Mesenchymal stem cell (in vitro differentiated cells and primary cell): Measurements from ENCODE around the gene LIMCH1.

Experiments
- DNase-seq: peaks from one replicate; pipeline ENCODE4 v3.0.0-alpha.2; 2013
- H2AFZ ChIP-seq: one replicate; pipeline ENCODE4 v1.6.1; 2013; ENCODE audit warnings: low read depth, mild to moderate bottlenecking, control low read depth, inconsistent platforms, low read length, moderate library complexity
- H2AK5ac ChIP-seq: 2 replicates; pipeline ENCODE4 v1.6.1; 2013; ENCODE audit warnings: low read length, moderate library complexity, mild to moderate bottlenecking, inconsistent platforms; ENCODE audit not compliant: severe bottlenecking
- H2BK120ac ChIP-seq: one replicate; pipeline ENCODE4 v1.6.1; 2013; ENCODE audit warnings: low read depth, mild to moderate bottlenecking, inconsistent platforms, low read length, moderate library complexity
- H2BK12ac ChIP-seq, 2 experiments: one replicate each; pipeline ENCODE4 v1.6.1; 2013; ENCODE audit warnings: inconsistent platforms in 2 of 2, low read length in 2 of 2, mild to moderate bottlenecking in 2 of 2, moderate library complexity in 2 of 2, control low read depth in 1 of 2
- H2BK15ac ChIP-seq: one replicate; pipeline ENCODE4 v1.6.1; 2013; ENCODE audit warnings: mild to moderate bottlenecking, low read depth, inconsistent platforms; ENCODE audit not compliant: poor library complexity, severe bottlenecking
- H2BK5ac ChIP-seq: 2 replicates; pipeline ENCODE4 v1.6.1; 2013; ENCODE audit warnings: low read depth, mild to moderate bottlenecking, low read length, control low read depth, inconsistent platforms; ENCODE audit not compliant: poor library complexity, severe bottlenecking
- H3K14ac ChIP-seq, 2 experiments: one replicate each; pipeline ENCODE4 v1.6.1; 2013; ENCODE audit warnings: inconsistent platforms in 2 of 2, low read length in 2 of 2, control low read depth in 1 of 2, mild to moderate bottlenecking in 1 of 2, moderate library complexity in 1 of 2
- H3K18ac ChIP-seq, 2 experiments: one replicate each; pipeline ENCODE4 v1.6.1; 2013; ENCODE audit warnings: inconsistent platforms in 2 of 2, low read length in 2 of 2, control low read depth in 1 of 2, low read depth in 1 of 2, mild to moderate bottlenecking in 1 of 2
- H3K23ac ChIP-seq, 2 experiments: one replicate each; pipeline ENCODE4 v1.6.1; 2013; ENCODE audit warnings: inconsistent platforms in 2 of 2, low read length in 2 of 2, mild to moderate bottlenecking in 2 of 2, moderate library complexity in 2 of 2, control low read depth in 1 of 2
- H3K27ac ChIP-seq: 2 replicates; pipeline ENCODE4 v1.5.1; 2013; ENCODE audit warnings: mild to moderate bottlenecking, moderate library complexity, low read length, control low read depth, inconsistent platforms; ENCODE audit not compliant: poor library complexity, severe bottlenecking
- H3K27me3 ChIP-seq, 2 experiments: 2 replicates each; pipeline versions ENCODE4 v1.6.1 to v1.7.0; 2013; ENCODE audit warnings: low read length in 2 of 2, mild to moderate bottlenecking in 2 of 2, moderate library complexity in 2 of 2, control low read depth in 1 of 2, inconsistent platforms in 1 of 2; ENCODE audit not compliant: control insufficient read depth in 1 of 2, insufficient read depth in 1 of 2
- H3K36me3 ChIP-seq, 2 experiments: 2 replicates each; pipeline versions ENCODE4 v1.6.1 to v1.7.0; 2013; ENCODE audit warnings: low read length in 2 of 2, control low read depth in 1 of 2, inconsistent platforms in 1 of 2, low read depth in 1 of 2, mild to moderate bottlenecking in 1 of 2; ENCODE audit not compliant: insufficient read depth in 2 of 2, control insufficient read depth in 1 of 2
- H3K4ac ChIP-seq, 2 experiments: one replicate each; pipeline ENCODE4 v1.6.1; 2013; ENCODE audit warnings: inconsistent platforms in 2 of 2, low read length in 2 of 2, mild to moderate bottlenecking in 2 of 2, moderate library complexity in 2 of 2, control low read depth in 1 of 2, low read depth in 1 of 2
- H3K4me1 ChIP-seq: 2 replicates; pipeline ENCODE4 v1.6.1; 2013; ENCODE audit warnings: low read depth, low read length, control low read depth; ENCODE audit not compliant: control insufficient read depth, insufficient read depth
- H3K4me2 ChIP-seq: 2 replicates; pipeline ENCODE4 v1.6.1; 2013; ENCODE audit warnings: low read length, mild to moderate bottlenecking, inconsistent platforms; ENCODE audit not compliant: poor library complexity, severe bottlenecking
- H3K4me3 ChIP-seq, 2 experiments: 2 replicates each; pipeline versions ENCODE4 v1.5.1 to v1.7.0; 2013; ENCODE audit warnings: low read length in 2 of 2, mild to moderate bottlenecking in 2 of 2, control low read depth in 1 of 2, low read depth in 1 of 2; ENCODE audit not compliant: insufficient read depth in 1 of 2
- H3K79me1 ChIP-seq: replicated peaks from 2 replicates; pipeline ENCODE4 v1.6.1; 2013; ENCODE audit warnings: mild to moderate bottlenecking, control low read depth, low read length, inconsistent platforms; ENCODE audit not compliant: poor library complexity, severe bottlenecking
- H3K9ac ChIP-seq: 2 replicates; pipeline ENCODE4 v1.7.0; 2013; ENCODE audit warnings: mild to moderate bottlenecking, low read length, moderate library complexity
- H3K9me3 ChIP-seq: 2 replicates; pipeline ENCODE4 v1.7.0; 2013; ENCODE audit warnings: mild to moderate bottlenecking, low read length; ENCODE audit not compliant: control insufficient read depth
- H4K8ac ChIP-seq: one replicate; pipeline ENCODE4 v1.6.1; 2013; ENCODE audit warnings: inconsistent platforms, mild to moderate bottlenecking, low read length, moderate library complexity
- H4K91ac ChIP-seq: one replicate; pipeline ENCODE4 v1.6.1; 2013; ENCODE audit warnings: mild to moderate bottlenecking, low read length, inconsistent platforms
- WGBS: methylation state at CpG from one replicate; pipeline ENCODE4 v1.1.7; 2013; ENCODE audit warnings: mixed read lengths; 5-methylcytosine and 5-hydroxymethylcytosine counted together

LIMCH1 gene

DNA sequence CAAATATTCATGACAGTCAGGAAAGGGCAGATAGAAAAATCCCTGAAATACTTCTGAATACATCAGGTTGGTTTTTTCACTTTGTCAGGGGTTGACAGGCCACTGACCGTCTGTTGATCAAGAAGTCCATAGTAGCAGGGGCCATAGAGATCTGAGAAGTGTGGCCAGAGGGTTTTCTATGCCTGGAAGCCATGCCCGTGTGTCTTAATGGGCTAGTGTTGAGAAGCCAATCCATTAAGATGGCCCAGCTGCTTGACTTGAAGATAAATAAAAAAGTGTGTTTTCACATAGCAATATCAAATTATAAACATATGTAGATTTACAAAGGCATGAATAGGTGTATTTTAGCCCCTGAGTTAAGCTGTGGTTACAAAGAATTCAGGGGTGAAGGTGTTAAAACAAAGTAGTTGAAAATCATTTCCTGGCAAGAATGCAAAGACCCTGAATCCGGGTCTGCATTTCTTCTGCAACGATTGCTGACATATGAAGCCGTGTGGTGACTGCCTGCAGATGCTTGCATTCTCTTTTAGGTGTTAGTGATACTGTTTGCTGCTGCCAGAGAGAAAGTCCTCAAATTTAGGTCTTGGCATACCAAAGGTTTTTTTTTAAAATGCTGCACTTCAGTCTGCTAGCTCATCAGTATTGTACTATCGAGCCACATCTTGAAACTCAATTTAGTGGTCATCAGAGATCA is 9.3 kb upstream of the LIMCH1 start:
- no peak overlapping the region for H3K23ac ChIP-seq
- no peak overlapping the region for H4K8ac ChIP-seq
- no peak overlapping the region for H3K9ac ChIP-seq
- H3K79me1 ChIP-seq: no peaks in the 10 kb centered on the region
- no peak overlapping the region for H3K4me2 ChIP-seq
- no peak overlapping the region for H2AFZ ChIP-seq
- 63% methylated on average over 6 of the region's 6 CpGs for WGBS
- no peak for DNase-seq
- no peaks in the 10 kb centered on the region for H3K36me3 ChIP-seq
- H2AK5ac ChIP-seq: no peak overlapping the region
- H3K27me3 ChIP-seq: no peaks in the 10 kb centered on the region
- H3K4me1 ChIP-seq: no peaks in the 10 kb centered on the region
- no peak overlapping the region for H2BK15ac ChIP-seq
- H2BK120ac ChIP-seq: no peak overlapping the region
- H3K4me3 ChIP-seq: no peak overlapping the region
- H3K14ac ChIP-seq: no peak overlapping the region
- no peak overlapping the region for H2BK12ac ChIP-seq
- H3K18ac ChIP-seq: no peak overlapping the region
- H2BK5ac ChIP-seq: no peak overlapping the region
- no peak overlapping the region for H4K91ac ChIP-seq
- H3K27ac ChIP-seq: no peak overlapping the region
- H3K4ac ChIP-seq: no peak overlapping the region
- H3K9me3 ChIP-seq: no peaks in the 10 kb centered on the region

DNA sequence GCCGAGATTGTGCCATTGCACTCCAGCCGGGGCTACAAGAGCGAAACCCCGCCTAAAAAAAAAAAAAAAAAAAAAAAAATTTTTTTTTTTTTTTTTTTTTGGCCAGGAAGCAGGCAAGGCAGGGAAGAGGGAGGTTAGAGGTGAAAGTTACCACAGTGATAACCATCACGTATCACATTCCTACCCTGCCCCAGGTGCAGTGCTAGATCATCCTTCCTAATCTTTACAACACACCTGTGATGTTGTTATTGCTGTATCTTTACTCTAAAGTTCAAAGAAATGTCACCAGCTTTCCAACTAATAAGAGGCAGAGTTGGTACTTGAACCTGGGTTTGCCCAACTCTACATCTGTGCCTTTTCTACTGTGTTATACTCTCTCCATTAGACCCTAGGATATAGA is 7.2 kb upstream of the LIMCH1 start:
- no peak overlapping the region for H3K27ac ChIP-seq
- no peak overlapping the region for H3K4ac ChIP-seq
- H3K4me2 ChIP-seq: no peak overlapping the region
- H2BK120ac ChIP-seq: no peak overlapping the region
- no peak overlapping the region for H2AFZ ChIP-seq
- no peak for DNase-seq
- no peak overlapping the region for H3K9ac ChIP-seq
- H2BK12ac ChIP-seq: no peak overlapping the region
- no peak overlapping the region for H2AK5ac ChIP-seq
- no peaks in the 10 kb centered on the region for H3K79me1 ChIP-seq
- no peak overlapping the region for H4K91ac ChIP-seq
- WGBS: 100% methylated on average over 4 of the region's 5 CpGs
- H3K14ac ChIP-seq: no peak overlapping the region
- no peaks in the 10 kb centered on the region for H3K27me3 ChIP-seq
- H3K18ac ChIP-seq: no peak overlapping the region
- no peaks in the 10 kb centered on the region for H3K9me3 ChIP-seq
- H3K23ac ChIP-seq: no peak overlapping the region
- no peak overlapping the region for H3K4me3 ChIP-seq
- H3K4me1 ChIP-seq: no peaks in the 10 kb centered on the region
- H3K36me3 ChIP-seq: no peaks in the 10 kb centered on the region
- no peak overlapping the region for H4K8ac ChIP-seq
- H2BK15ac ChIP-seq: no peak overlapping the region
- no peak overlapping the region for H2BK5ac ChIP-seq

DNA sequence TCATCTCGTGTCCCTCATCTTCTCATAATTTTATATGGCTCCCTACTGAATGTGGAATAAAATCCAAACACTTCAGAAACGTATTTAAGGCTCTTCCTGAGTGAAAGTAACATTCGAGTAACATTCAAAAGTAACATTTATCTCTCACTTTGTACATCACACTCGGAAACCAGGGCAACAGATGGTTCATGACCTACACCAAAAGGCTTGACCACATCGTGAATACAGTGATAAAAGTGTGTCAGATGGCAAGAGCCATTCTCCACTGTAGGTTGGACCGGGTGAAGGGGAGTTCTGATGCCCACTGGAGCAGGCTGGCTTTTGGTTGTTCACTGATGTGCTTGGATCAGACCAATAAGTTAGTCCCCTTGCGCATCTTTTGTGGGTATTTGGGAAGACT is 5.6 kb upstream of the LIMCH1 start:
- Histone ChIP-seq H3K27ac (no peak overlapping the region), H3K36me3 (no peaks in the 10 kb centered on the region), H3K4me1 (no peaks in the 10 kb centered on the region), H3K4ac (no peak overlapping the region), H3K79me1 (no peaks in the 10 kb centered on the region), H4K8ac (no peak overlapping the region), H2BK12ac (no peak overlapping the region), H3K4me3 (no peak overlapping the region), H4K91ac (no peak overlapping the region), H3K4me2 (no peak overlapping the region), H3K27me3 (no peaks in the 10 kb centered on the region), H3K18ac (no peak overlapping the region), H2BK15ac (no peak overlapping the region), H2BK120ac (no peak overlapping the region), H3K23ac (no peak overlapping the region), H3K9ac (no peak overlapping the region), H2AK5ac (no peak overlapping the region), H2AFZ (no peak overlapping the region), H3K14ac (no peak overlapping the region), H3K9me3 (no peaks in the 10 kb centered on the region), H2BK5ac (no peak overlapping the region)
- no peak for DNase-seq
- WGBS: 90% methylated on average over 6 of the region's 7 CpGs

DNA sequence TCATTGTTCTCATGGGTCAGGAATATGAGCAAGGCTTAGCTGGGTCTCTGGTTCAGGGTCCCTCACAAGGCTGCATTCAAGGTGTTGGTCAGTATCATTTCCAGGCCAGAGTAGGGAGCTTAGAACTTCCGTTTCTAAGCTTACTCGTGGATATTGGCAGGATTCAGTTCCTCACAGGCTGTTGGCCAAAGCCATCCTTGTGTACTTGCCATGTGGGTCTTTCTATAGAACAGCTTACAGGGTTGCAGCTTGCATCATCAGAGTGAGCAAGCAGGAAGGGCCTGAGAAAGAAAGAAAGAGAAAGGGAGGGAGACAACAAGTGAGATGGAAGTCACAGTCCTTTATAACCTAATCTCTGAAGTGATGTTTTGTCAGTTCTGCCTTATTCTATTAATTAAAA is 5.1 kb upstream of the LIMCH1 start:
- WGBS: 84% methylated on average over 2 of the region's 2 CpGs
- no peak overlapping the region for H2BK5ac ChIP-seq
- H2AK5ac ChIP-seq: no peak overlapping the region
- no peaks in the 10 kb centered on the region for H3K9me3 ChIP-seq
- no peak overlapping the region for H2AFZ ChIP-seq
- no peak overlapping the region for H3K4me2 ChIP-seq
- no peak overlapping the region for H3K9ac ChIP-seq
- H3K4me3 ChIP-seq: no peak overlapping the region
- H3K27me3 ChIP-seq: peaks cover 0 to 1% of the 10 kb centered on the region in 2 experiments
- no peak overlapping the region for H3K14ac ChIP-seq
- H3K4me1 ChIP-seq: peaks cover under 1% of the 10 kb centered on the region
- no peak overlapping the region for H2BK12ac ChIP-seq
- no peaks in the 10 kb centered on the region for H3K36me3 ChIP-seq
- no peak overlapping the region for H4K91ac ChIP-seq
- H3K27ac ChIP-seq: no peak overlapping the region
- no peak overlapping the region for H2BK120ac ChIP-seq
- no peak overlapping the region for H3K23ac ChIP-seq
- no peak overlapping the region for H3K4ac ChIP-seq
- H2BK15ac ChIP-seq: no peak overlapping the region
- DNase-seq: no peak
- no peaks in the 10 kb centered on the region for H3K79me1 ChIP-seq
- no peak overlapping the region for H3K18ac ChIP-seq
- no peak overlapping the region for H4K8ac ChIP-seq
